Airway epithelial cell (primary cell): ENCODE results near the gene FCHSD2. TPM values are rescaled to one million over a fixed set of nuclear protein-coding genes. Genes with fewer than 3 reads are reported as not detected.

Experiments used
- total RNA-seq: library from RNA; depleted of rRNA; stranded (reverse); fragments of >200 nt; gene quantifications from 2 replicates; pipeline ENCODE4 v1.2.3, GENCODE V29; 2015

The FCHSD2 gene
- total RNA-seq = 6.3 and 9.4 TPM in 2 replicates

GRCh38 chr11:73142128-73142377, at the start of gene FCHSD2:
Gene FCHSD2, minus strand, starts transcription at chr11:73142318. Its CDS starts 441 bp downstream, at chr11:73141877.

GRCh38 chr11:72814286-72815109, 327.6 kb downstream of the FCHSD2 start, which contains the start of gene ATG16L2:
Gene ATG16L2, plus strand, starts transcription at chr11:72814411. Its CDS starts 35 bp downstream, at chr11:72814446.

GRCh38 chr11:72793425-72794367, 348.4 kb downstream of the FCHSD2 start, which contains the start of gene STARD10:
Gene STARD10, minus strand, starts transcription at chr11:72794047. Its CDS starts 12,866 bp downstream, at chr11:72781181.

Other genes starting within 250 kb of the FCHSD2 start
- gene P2RY2, start 76.0 kb upstream of the FCHSD2 start, total RNA-seq = 37.8 and 46.1 TPM in 2 replicates
- 0.21 TPM in 1 of 2 replicates, not detected in the other for gene P2RY6, start 130.0 kb upstream of the FCHSD2 start, total RNA-seq
- gene ARHGEF17, start 166.0 kb upstream of the FCHSD2 start, total RNA-seq = 7.1 and 11.6 TPM in 2 replicates
- gene RELT, start 234.1 kb upstream of the FCHSD2 start, total RNA-seq = 6.3 and 7.2 TPM in 2 replicates